Stimulated activated naive CD4-positive, alpha-beta T cell treated with Interleukin-2 at 50 U/mL for 16 hours (primary cell): ENCODE results near the gene RFPL4AL1.
"Not testable (repeated sequence)": the region's sequence is repeated elsewhere in the genome, so short reads cannot be mapped to it uniquely, and the experiment has no call there.

Source experiments
- DNase-seq: peaks from one replicate; lab custom pipeline; 2025; lab: John Stamatoyannopoulos, UW

RFPL4AL1 gene

DNA sequence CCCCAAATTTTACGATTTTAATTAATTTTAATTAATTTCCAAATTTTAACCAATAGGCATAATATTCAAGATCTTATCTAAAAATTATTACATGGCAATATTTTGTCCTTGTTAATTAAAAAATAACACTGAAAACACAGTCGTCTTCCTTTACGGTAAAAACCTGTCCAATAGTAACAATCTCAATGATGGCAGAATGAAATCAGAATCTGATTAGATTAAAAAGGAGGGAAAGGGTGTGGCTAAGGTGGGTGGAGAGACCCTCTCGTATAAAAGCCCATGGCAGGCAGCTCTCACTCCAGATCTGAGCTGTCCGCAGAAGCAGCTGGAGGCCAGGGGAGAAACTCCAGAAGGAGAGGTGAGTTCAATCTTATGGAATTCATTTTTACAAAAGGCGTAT lies at the start of gene RFPL4AL1:
Gene RFPL4AL1, plus strand, starts transcription at position 301 of the 400 bp plus-strand sequence. CDS start 2,687 bp downstream, outside the sequence.
- DNase-seq, result not testable (repeated sequence)

DNA sequence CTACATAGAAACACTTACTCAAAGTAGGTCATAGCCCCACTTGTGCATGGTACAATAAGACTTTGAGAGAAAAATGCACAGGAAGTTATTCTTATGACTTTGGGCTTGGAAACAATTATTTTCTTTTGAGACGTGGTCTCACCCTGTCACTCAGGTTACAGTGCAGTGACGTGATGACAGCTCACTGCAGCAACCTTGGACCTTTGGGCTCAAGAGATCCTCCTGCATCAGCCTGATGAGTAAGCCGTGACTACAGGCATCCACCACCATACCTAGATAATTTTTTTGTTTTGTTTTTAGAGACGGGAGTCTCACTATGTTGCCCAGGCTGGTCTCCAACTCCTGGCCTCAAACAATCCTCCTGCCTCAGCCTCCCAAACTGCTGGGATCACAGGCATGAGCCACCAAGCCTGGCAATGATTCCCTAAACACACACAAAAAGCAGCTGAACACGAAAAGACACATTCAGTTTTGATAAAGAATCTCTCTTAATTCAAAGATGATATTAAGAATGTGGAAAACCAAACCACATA lies 48.6 kb upstream of the RFPL4AL1 start:
- no peak for DNase-seq

DNA sequence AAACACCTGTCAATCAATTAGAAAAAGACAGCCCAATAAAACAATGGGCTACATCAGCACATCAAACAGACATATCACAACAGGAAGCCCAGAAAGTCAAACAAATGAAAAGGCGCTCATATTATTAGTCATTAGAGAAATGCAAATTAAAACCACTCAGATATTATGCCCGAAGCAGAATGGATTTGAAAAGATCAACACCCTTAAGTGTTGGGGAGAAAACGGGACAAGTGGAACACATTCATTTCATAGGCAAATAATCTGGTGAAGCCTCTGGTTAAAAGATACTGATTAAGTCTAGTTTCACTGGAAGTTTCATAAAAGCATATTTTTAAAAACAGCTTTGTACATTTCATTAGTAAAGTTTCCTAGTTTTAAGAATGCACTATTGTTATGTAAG lies 48.1 kb upstream of the RFPL4AL1 start:
- DNase-seq, result no peak

DNA sequence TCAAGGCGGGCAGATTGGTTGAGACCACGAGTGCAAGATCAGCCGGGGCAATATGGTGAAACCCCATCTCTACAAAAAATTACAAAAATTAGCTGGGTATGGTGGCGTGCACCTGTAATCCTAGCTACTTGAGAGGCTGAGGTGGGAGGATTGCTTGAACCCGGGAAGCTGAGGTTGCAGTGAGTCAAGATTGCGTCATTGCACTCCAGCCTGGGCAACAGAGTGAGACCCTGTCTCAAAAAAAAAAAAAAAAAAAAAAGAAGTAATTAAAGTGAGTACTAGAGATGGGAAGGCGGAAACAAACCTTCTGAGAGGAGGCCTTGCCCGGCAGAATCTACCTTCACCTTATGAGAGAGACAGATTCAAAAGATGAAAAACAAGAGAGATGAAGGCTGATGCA lies 45.4 kb upstream of the RFPL4AL1 start:
- no peak for DNase-seq

DNA sequence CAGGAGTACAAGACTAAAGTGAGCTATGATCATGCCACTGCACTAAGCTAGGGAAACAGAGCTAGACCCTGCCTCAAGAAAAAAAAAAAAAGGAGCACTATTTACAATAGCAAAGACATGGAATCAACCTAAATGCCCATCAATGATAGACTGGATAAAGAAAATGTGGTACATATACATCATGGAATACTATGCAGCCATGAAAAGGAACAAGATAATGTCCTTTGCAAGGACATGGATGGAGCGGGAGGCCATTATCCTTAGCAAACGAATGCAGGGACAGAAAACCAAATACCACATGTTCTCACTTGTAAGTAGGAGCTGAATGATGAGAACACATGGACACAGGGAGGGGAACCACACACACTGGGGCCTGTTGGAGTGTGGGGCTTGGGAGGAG lies 38.5 kb upstream of the RFPL4AL1 start:
- DNase-seq, result not testable (repeated sequence)

DNA sequence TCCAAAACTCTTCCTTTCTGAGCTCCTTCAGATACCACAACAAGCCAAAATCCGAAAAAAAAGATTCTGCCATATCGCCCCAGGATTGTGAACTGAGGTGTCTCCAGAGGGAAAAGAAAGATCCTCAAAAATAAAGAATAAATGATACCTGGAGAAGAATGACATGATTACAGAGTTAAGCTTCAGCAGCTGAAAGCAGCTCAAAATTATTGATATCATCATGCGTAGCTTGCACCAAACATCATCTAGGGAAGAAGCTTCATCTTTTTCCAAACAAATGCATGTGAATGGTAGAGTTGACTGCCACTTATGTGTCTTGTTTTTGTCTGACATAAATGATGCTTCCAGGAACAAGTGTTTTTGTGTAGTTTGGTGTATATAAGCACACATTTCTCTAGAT lies 30.6 kb upstream of the RFPL4AL1 start, which contains the start of gene NLRP9:
Gene NLRP9, minus strand, starts transcription at position 101 of the 400 bp plus-strand sequence. Its CDS starts 28 bp downstream, at position 73.
- no peak for DNase-seq

DNA sequence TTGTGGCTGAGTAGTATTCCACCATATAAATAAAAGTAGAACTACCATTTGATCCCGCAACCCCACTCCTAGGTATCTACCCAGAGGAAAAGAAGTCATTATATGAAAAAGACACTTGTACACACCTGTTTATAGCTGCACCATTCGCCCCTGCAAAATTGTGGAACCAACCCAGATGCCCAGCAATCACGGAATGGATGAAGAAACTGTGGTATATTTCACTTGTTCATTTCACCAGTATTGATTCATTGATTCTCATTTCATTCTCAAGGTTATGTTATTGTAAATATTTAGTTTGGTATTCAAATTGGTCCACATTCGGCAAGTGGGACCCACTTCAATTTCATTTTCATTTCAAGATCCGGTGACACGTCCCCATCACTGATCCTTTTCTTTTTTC lies 18.2 kb upstream of the RFPL4AL1 start:
- DNase-seq, result no peak

DNA sequence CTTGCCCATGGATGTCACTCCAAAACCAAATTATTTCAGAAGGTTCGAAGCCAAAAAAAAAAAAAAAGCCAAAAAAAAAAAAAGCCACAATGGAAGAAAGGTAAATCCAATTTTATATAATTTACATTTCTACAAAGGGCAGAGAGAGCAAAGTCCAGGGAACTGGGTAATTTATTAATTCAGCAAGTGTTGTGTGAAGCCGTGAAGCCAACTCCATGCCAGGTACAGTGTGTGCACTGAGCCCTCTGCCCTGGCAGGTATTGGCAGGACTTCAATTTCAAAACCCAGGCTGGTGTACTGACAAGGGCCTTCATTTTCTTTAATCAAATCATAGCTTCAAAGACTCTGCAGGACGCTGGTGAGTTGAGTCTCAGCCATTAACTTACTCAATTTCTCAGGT lies 15.5 kb upstream of the RFPL4AL1 start:
- no peak for DNase-seq

DNA sequence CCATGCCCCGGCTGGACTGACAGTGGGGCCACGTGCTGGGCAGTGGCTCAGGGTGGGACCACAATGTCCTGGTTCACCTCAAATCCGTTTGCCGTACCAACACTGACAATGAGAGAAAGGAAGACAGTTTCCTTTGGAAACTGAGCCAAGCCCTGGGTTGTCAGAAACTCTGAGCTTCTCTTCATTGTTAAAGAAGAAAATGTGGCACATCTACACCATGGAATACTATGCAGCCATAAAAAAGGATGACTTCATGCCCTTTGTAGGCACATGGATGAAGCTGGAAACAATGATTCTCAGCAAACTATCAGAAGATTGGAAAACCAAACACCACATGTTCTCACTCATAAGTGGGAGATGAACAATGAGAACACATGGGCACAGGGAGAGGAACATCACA lies 12.1 kb upstream of the RFPL4AL1 start:
- DNase-seq, result not testable (repeated sequence)

DNA sequence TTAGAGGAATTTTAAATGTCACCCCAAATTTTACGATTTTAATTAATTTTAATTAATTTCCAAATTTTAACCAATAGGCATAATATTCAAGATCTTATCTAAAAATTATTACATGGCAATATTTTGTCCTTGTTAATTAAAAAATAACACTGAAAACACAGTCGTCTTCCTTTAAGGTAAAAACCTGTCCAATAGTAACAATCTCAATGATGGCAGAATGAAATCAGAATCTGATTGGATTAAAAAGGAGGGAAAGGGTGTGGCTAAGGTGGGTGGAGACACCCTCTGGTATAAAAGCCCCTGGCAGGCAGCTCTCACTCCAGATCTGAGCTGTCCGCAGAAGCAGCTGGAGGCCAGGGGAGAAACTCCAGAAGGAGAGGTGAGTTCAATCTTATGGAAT lies 10.1 kb upstream of the RFPL4AL1 start, which contains the start of gene RFPL4A:
Gene RFPL4A, plus strand, starts transcription at position 301 of the 400 bp plus-strand sequence. CDS start 2,704 bp downstream, outside the sequence.
- DNase-seq, result not testable (repeated sequence)

DNA sequence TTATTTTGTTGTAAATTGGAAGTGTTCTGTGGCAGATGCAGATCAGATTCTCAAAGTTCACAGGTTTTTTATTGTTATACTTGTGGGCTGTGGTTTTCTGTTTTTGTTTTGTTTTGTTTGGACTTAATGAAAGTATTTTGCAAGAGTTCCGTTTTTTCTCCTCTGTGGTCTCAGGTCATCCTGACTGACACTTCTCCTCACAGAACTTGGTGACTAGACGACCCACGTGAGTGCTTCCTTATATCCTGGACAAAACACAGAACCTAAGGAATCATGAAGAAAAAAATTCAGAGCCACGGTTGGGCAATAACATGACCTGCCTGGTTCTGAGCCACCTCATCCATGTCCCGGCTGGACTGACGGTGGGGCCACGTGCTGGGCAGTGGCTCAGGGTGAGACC lies 2.5 kb upstream of the RFPL4AL1 start:
- DNase-seq, result no peak

DNA sequence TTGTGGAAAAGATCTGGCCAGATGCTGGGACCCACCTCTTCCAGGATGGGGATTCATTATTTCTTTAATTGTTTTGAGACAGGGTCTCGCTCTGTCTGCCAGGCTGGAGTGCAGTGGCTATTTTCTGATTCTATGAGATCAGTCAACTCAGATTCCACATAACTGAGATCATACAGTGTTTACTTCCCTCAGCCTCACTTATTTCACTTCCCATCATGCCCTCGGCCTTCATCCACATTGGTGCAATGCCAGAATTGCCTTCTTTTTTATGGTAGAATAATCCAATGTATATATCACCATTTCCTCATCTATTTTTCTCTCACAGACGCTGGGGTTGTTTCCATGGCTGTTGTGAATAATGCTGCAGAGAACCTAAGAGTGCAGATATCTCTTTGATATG lies 714 bp downstream of the RFPL4AL1 start:
- not testable (repeated sequence) for DNase-seq

DNA sequence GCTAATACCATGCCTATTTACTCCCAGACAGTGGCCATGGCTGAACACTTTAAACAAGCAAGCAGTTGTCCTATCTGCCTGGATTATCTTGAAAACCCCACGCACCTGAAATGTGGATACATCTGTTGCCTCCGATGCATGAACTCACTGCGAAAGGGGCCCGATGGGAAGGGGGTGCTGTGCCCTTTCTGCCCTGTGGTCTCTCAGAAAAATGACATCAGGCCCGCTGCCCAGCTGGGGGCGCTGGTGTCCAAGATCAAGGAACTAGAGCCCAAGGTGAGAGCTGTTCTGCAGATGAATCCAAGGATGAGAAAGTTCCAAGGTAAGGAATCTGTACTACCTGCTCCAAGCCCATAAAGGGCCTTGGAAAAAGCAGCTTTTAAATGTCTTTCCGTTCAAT lies 8.6 kb downstream of the RFPL4AL1 start:
- DNase-seq, result no peak

DNA sequence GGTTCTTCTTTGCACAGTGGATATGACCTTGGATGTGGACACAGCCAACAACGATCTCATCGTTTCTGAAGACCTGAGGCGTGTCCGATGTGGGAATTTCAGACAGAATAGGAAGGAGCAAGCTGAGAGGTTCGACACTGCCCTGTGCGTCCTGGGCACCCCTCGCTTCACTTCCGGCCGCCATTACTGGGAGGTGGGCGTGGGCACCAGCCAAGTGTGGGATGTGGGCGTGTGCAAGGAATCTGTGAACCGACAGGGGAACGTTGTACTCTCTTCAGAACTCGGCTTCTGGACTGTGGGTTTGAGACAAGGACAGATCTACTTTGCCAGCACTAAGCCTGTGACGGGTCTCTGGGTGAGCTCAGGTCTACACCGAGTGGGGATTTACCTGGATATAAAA lies 9.4 kb downstream of the RFPL4AL1 start:
- no peak for DNase-seq

DNA sequence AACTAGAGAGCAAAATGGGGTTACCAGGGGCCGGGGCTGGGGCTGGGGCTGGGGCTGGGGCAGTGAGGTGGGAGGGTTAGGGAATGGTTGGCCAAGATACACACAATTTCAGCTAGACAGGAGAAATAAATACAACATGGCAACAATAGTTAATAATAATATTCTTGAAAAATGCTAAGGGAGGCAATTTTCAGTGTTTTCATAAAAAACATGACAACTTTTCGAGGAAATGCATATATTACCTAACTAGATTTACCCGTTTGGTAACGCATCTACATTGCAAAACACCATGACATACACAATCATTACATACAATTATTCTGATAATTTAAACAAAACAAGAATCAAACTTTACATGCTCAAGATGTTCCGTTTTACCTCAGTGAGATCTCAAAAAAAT lies 12.2 kb downstream of the RFPL4AL1 start:
- no peak for DNase-seq

DNA sequence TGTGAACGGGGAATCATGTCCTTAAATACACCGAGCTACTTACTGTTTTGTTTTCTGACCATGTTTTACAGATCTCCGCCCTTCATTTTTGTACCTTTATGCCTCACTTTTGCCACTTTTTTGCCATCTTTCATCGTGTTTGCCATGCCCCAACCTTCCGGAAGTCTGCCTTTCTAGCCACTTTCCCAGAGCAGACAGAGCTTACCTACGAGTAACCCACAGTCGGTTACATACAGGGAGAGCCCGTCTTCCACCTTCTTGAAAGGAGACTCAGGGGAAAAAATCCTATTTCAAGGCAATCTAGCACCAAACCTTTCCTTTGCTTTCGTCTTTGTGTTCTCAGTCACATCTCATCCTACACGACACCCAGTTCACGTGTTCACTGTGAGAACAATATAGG lies 26.1 kb downstream of the RFPL4AL1 start:
- no peak for DNase-seq

DNA sequence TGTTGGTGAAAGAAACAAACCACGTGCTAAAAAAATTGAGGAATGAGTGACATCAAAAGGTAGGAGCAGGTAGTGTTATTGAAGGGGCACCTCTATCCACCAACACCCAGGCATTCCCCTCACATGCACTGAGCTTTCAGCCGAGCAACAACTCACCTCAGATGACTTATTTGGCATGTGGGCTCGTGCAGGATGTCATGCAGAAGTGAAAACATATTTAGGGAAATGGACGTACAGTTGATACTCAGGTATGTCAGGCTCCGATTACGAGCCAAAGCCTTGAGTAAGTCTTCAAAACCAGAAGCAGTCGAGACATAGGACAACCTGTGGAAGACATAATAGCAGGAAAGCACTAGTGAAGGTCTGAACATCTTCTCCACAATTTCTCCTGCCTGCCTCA lies 32.5 kb downstream of the RFPL4AL1 start:
- no peak for DNase-seq

DNA sequence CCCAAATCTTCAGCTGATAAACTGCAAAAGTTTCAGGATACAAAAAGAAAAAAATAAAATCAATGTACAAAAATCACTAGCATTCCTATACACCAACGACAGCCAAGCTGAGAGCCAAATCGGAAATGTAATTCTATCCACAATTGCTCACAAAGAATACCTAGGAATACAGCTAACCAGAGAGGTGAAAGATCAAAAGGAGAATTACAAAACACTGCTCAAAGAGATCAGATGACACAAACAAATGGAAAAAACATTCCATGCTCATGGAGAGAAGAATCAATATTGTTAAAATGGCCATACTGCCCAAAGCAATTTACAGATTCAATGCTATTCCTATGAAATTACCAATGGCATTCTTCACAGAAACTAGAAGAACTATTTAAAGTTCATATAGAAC lies 33.4 kb downstream of the RFPL4AL1 start:
- DNase-seq, result no peak

DNA sequence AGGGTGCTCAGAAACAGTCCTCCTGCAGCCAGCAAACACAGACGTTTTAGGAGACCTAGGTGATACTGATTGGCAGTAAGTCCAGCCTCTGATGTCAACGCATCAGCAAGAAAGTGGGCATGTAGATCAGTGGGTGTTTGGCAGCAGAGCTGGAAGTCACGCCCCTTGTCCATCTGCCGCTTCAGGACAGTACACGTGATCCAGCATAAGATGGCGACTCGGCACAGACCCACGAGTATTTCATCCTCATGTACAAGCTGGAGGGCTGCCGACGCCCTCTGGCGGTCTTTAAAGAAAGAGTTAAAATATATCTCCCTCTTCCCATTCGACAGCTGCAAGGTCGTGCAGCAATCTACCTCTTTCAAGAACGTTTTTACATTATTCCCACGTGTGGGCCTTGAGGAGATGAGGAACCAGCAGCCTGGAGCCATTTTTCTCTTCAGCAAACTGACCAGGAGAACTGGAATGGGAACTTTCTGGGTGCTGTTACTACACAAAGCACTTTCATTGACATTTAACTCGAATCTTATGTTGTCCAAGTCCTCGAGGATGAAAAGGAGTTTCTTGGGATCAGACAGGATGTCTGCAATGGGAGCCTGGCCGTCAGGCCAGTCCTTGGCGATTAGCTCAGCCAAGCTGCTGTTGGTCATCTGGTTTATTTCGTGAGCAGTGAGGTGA lies 40.6 kb downstream of the RFPL4AL1 start:
- DNase-seq, result no peak

DNA sequence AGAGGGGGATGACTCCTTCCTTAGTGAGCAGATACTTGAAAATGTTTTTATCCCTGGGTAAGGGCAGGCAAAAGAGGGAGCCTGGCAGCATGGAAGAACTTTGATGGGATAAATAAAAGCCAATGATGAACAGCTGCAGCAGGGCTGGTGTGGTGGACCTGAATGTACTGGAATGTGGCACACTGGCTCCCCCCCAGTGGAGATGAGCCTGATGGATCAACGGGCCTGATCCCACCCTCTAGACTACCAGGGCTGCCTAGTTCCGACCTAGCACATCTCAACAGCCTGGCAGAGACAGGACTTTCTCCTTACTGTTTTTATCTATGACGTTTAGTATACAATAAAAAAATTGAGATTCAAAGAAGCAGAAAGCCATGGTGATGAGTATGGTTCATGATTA lies 42.4 kb downstream of the RFPL4AL1 start:
- DNase-seq, result no peak

DNA sequence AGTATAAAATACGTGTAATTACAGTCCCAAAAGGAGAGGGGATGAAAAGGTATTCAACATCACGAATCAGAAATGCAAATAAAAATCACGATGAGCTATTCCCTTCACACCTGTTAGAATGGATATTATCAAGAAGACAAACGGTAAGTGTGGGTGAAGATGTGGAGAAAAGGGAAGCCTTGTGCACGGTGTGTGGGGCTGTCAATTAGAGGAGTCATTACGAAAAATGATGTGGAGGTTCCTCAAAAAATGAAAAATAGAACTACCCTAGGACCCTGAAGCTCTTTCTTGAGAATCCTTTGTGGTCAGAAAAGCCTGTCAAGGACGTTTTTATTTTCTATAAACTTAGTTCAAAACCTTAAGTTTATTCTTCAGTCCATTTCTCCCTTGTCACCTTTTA lies 43.5 kb downstream of the RFPL4AL1 start:
- DNase-seq, result no peak

DNA sequence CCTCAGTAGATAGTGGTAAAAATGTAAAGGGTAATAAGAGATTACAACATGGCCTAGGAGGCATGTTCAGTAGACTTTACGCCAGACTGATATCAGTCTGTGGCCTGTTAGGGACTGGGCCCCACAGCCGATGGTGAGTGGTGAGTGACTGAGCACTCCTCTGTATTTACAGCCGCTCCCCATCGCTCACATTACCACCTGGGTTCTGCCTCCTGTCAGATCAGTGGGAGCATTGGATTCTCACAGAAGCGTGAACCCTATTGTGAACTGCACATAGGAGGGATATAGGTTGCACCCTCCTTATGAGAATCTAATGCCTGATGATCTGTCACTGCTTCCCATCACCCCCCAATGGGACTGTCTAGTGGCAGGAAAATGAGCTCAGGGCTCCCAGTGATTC lies 45.0 kb downstream of the RFPL4AL1 start:
- DNase-seq, result no peak

DNA sequence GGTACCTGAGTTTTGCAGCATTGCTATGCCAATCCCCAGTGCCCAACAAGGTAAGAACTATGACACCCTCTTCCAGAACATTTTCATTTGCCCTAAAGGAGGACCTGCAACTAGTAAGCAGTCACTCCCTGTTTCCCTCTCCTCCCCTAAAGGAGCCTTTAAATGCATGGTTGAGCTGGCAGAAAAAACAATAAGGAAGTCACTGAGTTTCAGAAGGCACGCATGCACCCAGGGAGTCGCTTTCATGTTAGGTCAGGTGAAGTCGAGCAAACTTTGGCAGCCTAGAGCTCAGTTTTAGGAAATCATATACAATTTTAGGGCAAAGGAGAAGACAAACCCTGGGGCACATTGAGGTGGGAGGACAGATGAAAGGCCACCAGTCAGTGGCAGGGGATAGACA lies 51.1 kb downstream of the RFPL4AL1 start:
- DNase-seq, result no peak
